Stimulated activated CD8-positive, alpha-beta memory T cell treated with anti-CD3 and anti-CD28 coated beads, Interleukin-4, amount 100 ng/mL, for 24 hours (primary cell): ENCODE measurements around the gene MLN.
"Not testable (repeated sequence)": the region's sequence is repeated elsewhere in the genome, so short reads cannot be mapped to it uniquely, and the experiment has no call there.

Experiments used
- DNase-seq: peaks from one replicate; pipeline ENCODE4 v3.0.0-alpha.2; 2020; ENCODE audit warnings: low read depth

MLN gene

GRCh38 chr6:33834401-33835392, 30.9 kb upstream of the MLN start:
- no peak for DNase-seq

DNA sequence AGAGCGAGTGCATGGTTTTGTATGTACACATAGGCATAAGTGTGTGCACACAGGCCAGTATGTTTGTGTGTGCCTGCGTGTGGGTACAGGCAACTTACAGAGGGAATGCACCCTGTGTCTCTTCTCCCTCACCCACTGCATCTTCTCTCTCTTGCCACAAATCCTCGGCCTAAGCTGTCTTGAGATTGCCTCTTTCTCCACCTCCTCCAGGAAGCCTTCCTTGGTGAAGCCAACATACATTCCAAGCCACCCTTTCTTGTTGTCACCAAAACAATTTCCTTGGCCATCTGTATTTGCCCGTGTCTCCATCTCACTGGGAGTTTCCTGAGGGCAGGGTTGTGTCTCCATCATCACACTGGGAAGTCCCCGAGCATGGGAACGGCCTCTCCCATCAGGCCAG, 29.8 kb upstream of the MLN start:
- DNase-seq, result no peak

GRCh38 chr6:33832831-33833230, 29.0 kb upstream of the MLN start:
- DNase-seq, result not testable (repeated sequence)

DNA sequence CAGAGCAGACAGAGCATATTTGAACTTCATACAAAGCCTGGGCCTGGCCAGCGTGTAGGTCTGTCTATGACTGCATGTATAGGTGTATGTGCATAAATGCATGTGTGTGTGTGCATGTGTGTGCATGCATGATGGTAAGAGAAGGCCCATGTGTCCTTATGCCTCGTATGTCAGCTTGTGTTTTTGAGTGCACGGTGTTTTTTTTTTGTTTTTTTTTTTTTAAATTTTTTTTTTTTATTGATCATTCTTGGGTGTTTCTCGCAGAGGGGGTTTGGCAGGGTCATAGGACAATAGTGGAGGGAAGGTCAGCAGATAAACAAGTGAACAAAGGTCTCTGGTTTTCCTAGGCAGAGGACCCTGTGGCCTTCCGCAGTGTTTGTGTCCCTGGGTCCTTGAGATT, 27.9 kb upstream of the MLN start:
- not testable (repeated sequence) for DNase-seq

DNA sequence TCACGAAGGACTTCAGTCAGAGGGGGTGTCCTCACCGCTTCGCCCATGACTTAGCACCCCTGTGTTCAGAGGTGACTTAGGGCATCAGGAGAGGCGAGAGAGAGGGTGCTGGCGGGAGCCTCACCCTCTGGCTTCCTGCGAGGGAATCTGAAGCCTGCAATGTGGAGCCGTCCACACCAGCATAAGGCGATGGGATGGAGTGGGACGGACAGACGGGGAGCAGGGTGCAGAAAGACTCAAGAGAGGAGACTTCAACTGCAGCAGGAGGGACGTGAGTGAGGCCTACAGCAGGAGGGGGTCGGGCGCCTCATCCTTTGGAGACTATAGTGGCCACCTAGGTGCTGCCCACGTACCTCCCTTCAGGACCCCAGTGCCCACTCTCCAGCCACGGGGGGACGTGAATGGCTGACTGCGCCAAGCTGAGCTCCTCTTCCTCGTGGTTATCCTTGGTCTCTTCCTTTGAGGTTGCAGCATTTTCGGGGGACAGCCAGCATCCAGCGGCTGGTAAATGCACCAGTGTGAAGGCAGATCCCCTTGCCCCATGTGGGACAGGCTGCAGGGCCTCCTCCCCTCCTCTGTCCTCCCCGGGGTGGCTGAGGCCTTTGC, 26.9 kb upstream of the MLN start:
- no peak for DNase-seq

DNA sequence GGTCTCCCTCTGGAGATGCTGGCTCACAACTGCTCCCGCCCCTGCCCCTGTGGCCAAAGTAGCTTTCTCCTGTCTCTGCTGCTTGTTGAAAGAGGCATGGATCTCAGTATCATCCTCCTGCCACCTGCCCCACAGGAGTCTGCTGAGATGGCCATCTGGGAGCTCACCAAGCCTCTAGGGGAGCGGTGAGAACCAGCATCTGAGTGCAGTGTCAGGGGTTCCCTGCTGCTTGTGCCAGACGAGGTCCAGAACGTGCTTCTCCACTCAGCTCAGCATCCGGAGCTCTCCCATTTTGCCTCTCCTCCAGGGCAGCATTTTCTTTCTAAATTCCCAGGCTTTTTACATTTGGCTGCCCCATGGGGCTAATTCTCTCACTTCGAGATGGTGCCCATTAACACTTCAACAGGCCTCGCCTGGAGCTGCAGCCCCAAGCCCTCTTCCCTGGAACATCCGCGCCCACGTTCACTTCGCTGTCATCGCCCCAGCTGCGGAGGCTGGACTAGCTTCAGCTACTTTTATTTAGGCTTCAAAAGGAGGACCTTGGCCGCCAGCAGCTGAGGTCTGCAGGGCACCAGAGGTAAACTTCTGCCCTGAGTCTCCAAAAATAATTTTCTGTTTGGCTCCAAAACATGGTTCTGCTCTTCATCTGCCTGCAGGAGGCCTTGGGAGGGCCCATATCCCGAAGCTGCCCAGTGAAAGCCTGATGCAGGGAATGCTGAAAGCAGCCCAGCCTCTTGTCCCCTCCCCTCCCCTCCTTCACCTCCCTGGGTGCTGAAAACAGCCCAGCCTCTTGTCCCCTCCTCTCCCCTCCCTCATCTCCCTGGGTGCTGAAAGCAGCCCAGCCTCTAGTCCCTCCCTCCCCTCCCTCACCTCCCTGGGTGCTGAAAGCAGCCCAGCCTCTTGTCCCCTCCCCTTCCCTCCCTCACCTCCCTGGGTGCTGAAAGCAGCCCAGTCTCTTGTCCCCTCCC, 25.2 kb upstream of the MLN start:
- DNase-seq, result no peak

DNA sequence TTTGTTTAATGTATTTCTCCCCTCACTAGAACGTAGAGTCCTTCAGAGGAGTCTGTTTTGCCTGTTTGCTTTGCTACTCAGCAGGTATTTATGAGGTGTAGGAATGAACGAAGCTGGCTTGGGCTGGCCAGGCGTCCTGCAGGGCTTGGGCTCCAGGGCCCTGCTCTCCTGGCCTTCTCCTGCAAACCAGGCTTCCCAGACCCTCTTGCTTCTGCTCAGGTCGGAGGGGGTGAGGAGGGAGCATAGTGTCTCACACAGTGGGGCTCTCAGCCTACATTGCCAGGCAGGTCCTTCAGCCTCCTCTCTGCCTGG, 24.6 kb upstream of the MLN start:
- DNase-seq, result no peak

DNA sequence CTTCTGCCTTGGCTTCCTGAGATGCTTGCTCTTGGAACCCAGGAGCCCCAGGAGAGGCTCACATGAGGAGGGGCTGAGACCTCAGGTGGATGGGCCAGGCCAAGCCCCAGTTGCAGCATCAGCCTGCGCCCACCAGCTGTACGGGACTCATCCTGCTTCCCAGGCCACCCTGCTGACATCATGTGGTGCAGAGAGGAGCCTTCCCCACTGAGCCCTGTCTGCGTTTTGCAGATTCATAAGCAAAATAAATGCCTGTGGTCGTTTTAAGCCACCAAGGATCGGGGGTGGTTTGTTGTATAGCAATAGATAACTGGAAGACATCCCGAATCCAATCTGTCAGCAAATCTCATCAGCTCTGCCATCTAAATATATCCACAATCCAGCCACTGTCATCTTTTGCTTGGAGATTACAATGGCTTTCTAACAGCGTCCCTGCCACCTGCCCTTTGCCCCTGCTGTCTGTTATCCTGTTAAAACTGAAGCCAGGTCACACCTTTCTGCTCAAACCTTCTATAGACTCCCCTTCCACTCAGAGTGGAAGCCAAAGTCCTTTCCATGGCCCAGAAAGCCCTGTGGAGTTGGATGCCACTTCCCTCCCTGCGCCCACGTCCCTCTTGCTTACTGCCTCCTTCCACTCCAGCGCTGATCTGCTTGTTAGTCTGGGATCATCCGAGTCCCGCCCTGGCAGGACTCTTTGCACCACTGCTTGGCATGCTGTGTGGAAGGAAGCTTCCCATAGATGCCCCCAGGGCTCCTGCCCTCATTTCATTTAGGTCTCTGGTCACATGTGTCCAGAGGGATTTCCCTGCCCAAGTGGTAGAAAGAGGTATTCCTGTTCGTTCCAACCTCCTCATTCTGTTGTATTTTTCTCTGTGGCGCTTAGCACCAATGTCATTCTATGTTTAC, 24.0 kb upstream of the MLN start:
- no peak for DNase-seq

- DNase-seq, result no peak
Observed at GRCh38 chr6:33826537-33826936, 22.7 kb upstream of the MLN start.

DNA sequence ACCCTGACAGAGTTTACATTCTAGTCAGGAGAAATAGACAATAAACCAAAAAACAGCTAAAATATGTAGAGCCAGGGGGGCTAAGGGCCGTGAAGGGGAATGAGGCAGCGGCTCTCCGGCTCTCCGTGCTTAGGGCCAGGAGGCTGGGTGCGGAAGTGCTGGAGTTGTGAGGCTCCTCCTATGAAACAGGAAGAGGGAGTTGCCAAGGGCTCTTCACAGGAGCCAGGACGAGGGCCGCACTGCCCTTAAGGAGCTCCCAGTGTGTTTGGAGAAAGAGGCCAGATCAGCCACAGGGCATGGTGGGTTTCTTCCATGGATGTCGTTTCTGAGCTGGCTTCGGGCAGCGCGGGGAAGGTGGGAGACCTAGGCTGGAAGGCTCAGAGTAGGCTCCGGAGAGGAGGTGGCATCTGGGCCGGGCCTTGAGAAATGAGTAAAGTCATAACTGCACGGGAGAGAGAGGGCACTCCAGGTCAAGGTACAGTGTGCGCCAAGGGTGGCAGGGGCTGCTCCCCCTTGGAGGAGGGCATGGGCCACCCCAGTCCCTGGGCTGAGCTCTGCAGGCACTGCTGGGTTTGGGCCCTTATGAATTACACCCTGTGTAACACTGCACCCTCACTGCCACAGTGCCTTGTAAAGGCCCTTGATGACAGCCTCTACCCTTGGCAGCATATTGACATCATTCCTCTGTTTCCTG, 20.8 kb upstream of the MLN start:
- DNase-seq, result no peak

DNA sequence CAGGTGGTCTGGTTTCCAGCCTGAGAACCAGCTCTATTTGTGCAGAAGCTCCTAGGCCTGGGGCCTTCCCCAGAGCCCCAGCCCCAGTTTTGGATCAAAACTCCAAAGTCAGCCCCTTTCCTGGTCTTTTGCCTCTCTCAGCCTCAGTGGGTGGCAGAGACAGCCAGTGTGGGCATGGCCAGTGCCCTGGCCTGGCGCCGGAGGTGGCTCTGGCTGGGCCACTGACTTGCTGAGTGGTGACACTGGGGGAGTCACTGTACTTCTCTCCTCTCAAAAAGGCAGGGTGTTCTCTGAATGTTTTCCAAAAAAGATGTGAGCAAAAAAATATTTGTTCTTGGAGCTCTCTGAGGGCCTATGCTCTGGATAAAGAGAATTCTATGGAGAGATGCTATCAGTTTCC, 20.0 kb upstream of the MLN start:
- no peak for DNase-seq

- no peak for DNase-seq
Observed at GRCh38 chr6:33822575-33823395, 19.0 kb upstream of the MLN start.

GRCh38 chr6:33820784-33821520, 17.1 kb upstream of the MLN start:
- no peak for DNase-seq

- no peak for DNase-seq
Observed at GRCh38 chr6:33820243-33820642, 16.4 kb upstream of the MLN start.

DNA sequence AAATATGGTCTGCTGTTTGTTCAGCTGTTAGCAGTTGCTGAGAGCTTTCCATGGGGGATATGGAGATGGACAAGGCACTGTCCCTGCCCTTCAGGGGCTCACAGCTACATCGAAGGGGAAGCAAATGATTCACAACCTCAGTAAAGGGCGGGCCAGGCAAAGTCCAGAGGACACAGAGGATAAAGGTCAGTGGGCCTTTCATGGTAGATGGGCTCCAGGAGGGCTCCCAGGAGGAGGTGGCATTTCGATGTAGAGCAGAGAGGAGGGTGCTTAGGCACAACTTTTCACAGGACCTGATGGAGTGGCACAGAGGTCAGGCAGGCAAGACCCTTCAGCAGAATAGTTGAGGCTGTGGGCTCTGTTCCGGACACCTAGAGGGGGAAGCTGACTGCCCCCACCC, 15.2 kb upstream of the MLN start:
- DNase-seq, result no peak

DNA sequence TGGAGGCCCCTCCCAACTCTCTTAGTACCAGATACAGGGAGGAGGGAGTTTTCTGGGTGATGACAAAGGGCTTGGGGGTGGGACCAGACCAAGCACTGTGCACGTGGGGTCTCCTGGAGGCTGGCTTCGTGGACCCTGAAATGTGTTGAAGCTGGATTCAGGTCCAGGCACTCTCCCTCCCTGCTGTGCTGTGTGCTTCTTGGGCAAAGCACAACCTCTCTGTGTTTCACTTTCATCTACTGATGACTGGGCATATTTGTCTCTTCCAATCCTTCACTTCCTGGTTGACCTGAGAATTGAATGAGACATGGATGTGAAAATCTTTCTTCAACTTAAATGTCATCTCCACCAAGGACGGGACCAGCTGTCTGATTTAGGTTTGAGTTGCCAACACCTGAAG, 14.5 kb upstream of the MLN start:
- no peak for DNase-seq

DNA sequence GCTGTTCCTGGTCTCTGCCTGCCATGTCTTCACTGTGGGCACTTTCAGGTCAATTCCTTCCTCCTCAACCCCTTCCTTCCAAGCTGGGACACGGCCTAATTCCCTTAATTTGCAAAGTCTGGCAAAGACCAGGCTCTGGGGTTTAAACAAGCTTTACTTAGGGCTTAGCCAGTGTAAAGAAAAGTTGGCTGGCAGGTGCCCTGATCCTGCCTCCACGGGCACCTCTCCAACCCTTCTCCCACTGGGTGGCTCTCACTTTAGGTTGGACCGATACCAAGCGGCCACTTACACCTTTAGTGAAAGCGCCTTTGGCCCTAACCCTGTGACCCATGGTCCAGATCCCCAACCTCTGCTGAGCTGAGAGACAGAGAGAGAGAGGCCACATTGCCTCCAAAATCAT, 13.7 kb upstream of the MLN start:
- DNase-seq, result no peak

GRCh38 chr6:33816911-33817310, 13.1 kb upstream of the MLN start:
- DNase-seq, result no peak

DNA sequence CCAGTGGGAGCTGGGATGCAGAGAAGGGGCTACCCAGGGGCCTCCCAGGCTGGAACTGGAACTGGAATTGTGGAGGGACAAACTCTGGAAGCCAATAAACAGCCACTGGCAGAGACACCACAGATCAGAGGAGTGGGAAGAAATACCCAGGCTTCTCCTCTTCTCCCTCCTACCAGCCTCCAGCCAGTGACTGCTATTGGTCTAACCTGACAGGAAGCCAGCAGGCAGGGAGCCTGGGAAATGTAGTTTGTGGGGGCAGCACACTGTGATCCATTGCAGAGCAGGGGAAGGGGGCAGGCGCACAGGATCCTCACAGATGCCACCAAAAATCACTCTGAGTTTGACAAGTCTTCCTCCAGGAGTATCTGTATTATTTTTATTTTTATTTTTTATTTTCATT, 12.1 kb upstream of the MLN start:
- no peak for DNase-seq
